ENCODE results near the gene CEP44. TPM values are rescaled to one million over a fixed set of nuclear protein-coding genes. Genes with fewer than 3 reads are reported as not detected.
A peak's percentile ranks its signal among the peaks of the same experiment; 100 is the strongest.

The CEP44 gene
- total RNA-seq, 2 experiments from 2014 or later = 29.2 to 32.4 TPM

GRCh38 chr4:174255786-174256185, 27.9 kb upstream of the CEP44 start:
- H3K27ac ChIP-seq (ENCODE audit: low read depth, low read length, poor library complexity, severe bottlenecking) = no peak overlapping the region
- H3K4me1 ChIP-seq (ENCODE audit: insufficient read depth, low read length, poor library complexity, severe bottlenecking) = no peaks in the 10 kb centered on the region
- no peaks in the 10 kb centered on the region for H3K36me3 ChIP-seq (ENCODE audit: insufficient read depth, low read length)
- H3K9me2 ChIP-seq (ENCODE audit: insufficient read depth, low read length) = no peaks in the 10 kb centered on the region
- no peaks in the 10 kb centered on the region for H3K9me3 ChIP-seq (ENCODE audit: low read length)
- no peaks in the 10 kb centered on the region for H4K20me1 ChIP-seq (ENCODE audit: insufficient read depth, low read length)
- intact Hi-C loops (cut with micrococcal nuclease; ENCODE audit: unreplicated experiment) = no loop called here
- no peak overlapping the region for H3K4me2 ChIP-seq (ENCODE audit: low read length)
- BruUV-seq (replicated peaks) = no TSS peak
- H3K79me2 ChIP-seq (ENCODE audit: insufficient read depth, low read depth, low read length) = no peaks in the 10 kb centered on the region
- CTCF ChIA-PET (ENCODE audit: unreplicated experiment) = no interaction called here
- no peak for DNase-seq (ENCODE audit: low spot score)
- POLR2A ChIA-PET = no interaction called here
- no peak overlapping the region for H2AFZ ChIP-seq (ENCODE audit: low read length)
- H3K4me3 ChIP-seq (ENCODE audit: low read depth, low read length, poor library complexity, severe bottlenecking) = no peak overlapping the region
- TF ChIP-seq CTCF (conservative IDR thresholded peaks at IDR 0.05; ENCODE audit: low read length) (no peak), EZH2phosphoT487 (IDR thresholded peaks at IDR 0.05; ENCODE audit: borderline replicate concordance, low read depth, low read length) (no peak)

- no peak overlapping the region for H3K27ac ChIP-seq (ENCODE audit: low read depth, low read length, poor library complexity, severe bottlenecking)
- no peak for DNase-seq (ENCODE audit: low spot score)
- no peaks in the 10 kb centered on the region for H3K9me3 ChIP-seq (ENCODE audit: low read length)
- intact Hi-C loops (cut with micrococcal nuclease; ENCODE audit: unreplicated experiment) = no loop called here
- no TSS peak for BruUV-seq (replicated peaks)
- CTCF ChIA-PET (ENCODE audit: unreplicated experiment) = no interaction called here
- no peak for TF ChIP-seq EZH2phosphoT487 (IDR thresholded peaks at IDR 0.05; ENCODE audit: borderline replicate concordance, low read depth, low read length)
- no peak for TF ChIP-seq CTCF (conservative IDR thresholded peaks at IDR 0.05; ENCODE audit: low read length)
- H3K9me2 ChIP-seq (ENCODE audit: insufficient read depth, low read length) = no peaks in the 10 kb centered on the region
- POLR2A ChIA-PET = no interaction called here
- H4K20me1 ChIP-seq (ENCODE audit: insufficient read depth, low read length) = no peaks in the 10 kb centered on the region
- H3K79me2 ChIP-seq (ENCODE audit: insufficient read depth, low read depth, low read length) = no peaks in the 10 kb centered on the region
- H3K36me3 ChIP-seq (ENCODE audit: insufficient read depth, low read length) = no peaks in the 10 kb centered on the region
- H3K4me2 ChIP-seq (ENCODE audit: low read length) = no peak overlapping the region
- no peaks in the 10 kb centered on the region for H3K4me1 ChIP-seq (ENCODE audit: insufficient read depth, low read length, poor library complexity, severe bottlenecking)
- H3K4me3 ChIP-seq (ENCODE audit: low read depth, low read length, poor library complexity, severe bottlenecking) = no peak overlapping the region
- no peak overlapping the region for H2AFZ ChIP-seq (ENCODE audit: low read length)
These were observed 27.4 kb upstream of the CEP44 start for GRCh38 chr4:174256277-174256713.

GRCh38 chr4:174259580-174259979, 24.1 kb upstream of the CEP44 start:
- ChIA-PET CTCF (ENCODE audit: unreplicated experiment) (no interaction called here), POLR2A (interaction anchor here (0.6 kb wide), 1 partner anchor 576 kb away, joined by 4 read pairs; no protein-coding TSS in a partner anchor)

More at GRCh38 chr4:174259580-174259979, 24.1 kb upstream of the CEP44 start:
- Histone ChIP-seq H3K4me2 (ENCODE audit: low read length) (no peak overlapping the region), H3K9me2 (ENCODE audit: insufficient read depth, low read length) (no peaks in the 10 kb centered on the region), H4K20me1 (ENCODE audit: insufficient read depth, low read length) (no peaks in the 10 kb centered on the region), H3K4me3 (ENCODE audit: low read depth, low read length, poor library complexity, severe bottlenecking) (no peak overlapping the region), H3K79me2 (ENCODE audit: insufficient read depth, low read depth, low read length) (no peaks in the 10 kb centered on the region; the same call in 1 of the 2 replicates), H3K27ac (ENCODE audit: low read depth, low read length, poor library complexity, severe bottlenecking) (no peak overlapping the region), H2AFZ (ENCODE audit: low read length) (no peak overlapping the region), H3K9me3 (ENCODE audit: low read length) (no peaks in the 10 kb centered on the region), H3K36me3 (ENCODE audit: insufficient read depth, low read length) (no peaks in the 10 kb centered on the region), H3K4me1 (ENCODE audit: insufficient read depth, low read length, poor library complexity, severe bottlenecking) (no peaks in the 10 kb centered on the region)
- intact Hi-C loops (cut with micrococcal nuclease; ENCODE audit: unreplicated experiment) = no loop called here
- BruUV-seq (replicated peaks) = no TSS peak
- TF ChIP-seq EZH2phosphoT487 (IDR thresholded peaks at IDR 0.05; ENCODE audit: borderline replicate concordance, low read depth, low read length) (no peak), CTCF (conservative IDR thresholded peaks at IDR 0.05; ENCODE audit: low read length) (0 out of 2 replicates have a peak, but pooled peaks have one; percentile 30)
- no peak for DNase-seq (ENCODE audit: low spot score)
